K562 (cell line): ENCODE data around the gene SON. TPM values are rescaled to one million over a fixed set of nuclear protein-coding genes. Genes with fewer than 3 reads are reported as not detected.

Experiments used
- HMG20B ChIP-seq: fragments of 250-450 bp; sonication (Bioruptor Pico); IDR thresholded peaks from 2 replicates; pipeline ENCODE4 v1.5.0; 2021; ENCODE audit warnings: mild to moderate bottlenecking
- LARP7 ChIP-seq: fragments of 450-650 bp; IDR thresholded peaks from 2 replicates; pipeline ENCODE4 v1.6.1; 2016
- MCM7 ChIP-seq, 2 experiments: fragments of 450-650 bp; IDR thresholded peaks; 2 replicates each; pipeline ENCODE4 v1.6.1; 2016 to 2018
- MTA3 ChIP-seq: fragments of 450-650 bp; formaldehyde crosslinking; IDR thresholded peaks from 2 replicates; pipeline ENCODE4 v1.6.1; 2017; ENCODE audit warnings: mild to moderate bottlenecking, borderline replicate concordance
- PHF8 ChIP-seq: fragments of 200-600 bp; sonication (generic); IDR thresholded peaks from 2 replicates; pipeline ENCODE4 v1.6.1; 2012; ENCODE audit warnings: mixed run types, mild to moderate bottlenecking, inconsistent platforms, low read length, moderate library complexity, borderline replicate concordance
- POLR2A ChIP-seq: fragments of 450-650 bp; conservative IDR thresholded peaks from 2 replicates; pipeline ENCODE4 v1.6.1; 2016
- RBM25 ChIP-seq: fragments of 200-400 bp; formaldehyde crosslinking; IDR thresholded peaks from 2 replicates; pipeline ENCODE4 v1.6.1; 2018; ENCODE audit warnings: low read length, low read depth, moderate library complexity; ENCODE audit not compliant: severe bottlenecking
- SAFB ChIP-seq: fragments of 200-400 bp; formaldehyde crosslinking; IDR thresholded peaks from 2 replicates; pipeline ENCODE4 v1.6.1; 2017; ENCODE audit warnings: low read depth, low read length, borderline replicate concordance
- STAT5B ChIP-seq: fragments of 250-450 bp; sonication (Bioruptor Pico); IDR thresholded peaks from 2 replicates; pipeline ENCODE4 v1.8.0; 2021; ENCODE audit warnings: mild to moderate bottlenecking, inconsistent platforms
- TSC22D4 ChIP-seq: fragments of 450-650 bp; IDR thresholded peaks from 2 replicates; pipeline ENCODE4 v1.6.1; 2016; ENCODE audit warnings: missing genetic modification characterization, missing biosample characterization, control low read depth
- UBTF ChIP-seq, 2 experiments: IDR thresholded peaks; 2 replicates each; pipeline ENCODE4 v1.6.1; 2012; ENCODE audit warnings: improper control_type of control experiment in 2 of 2, low read depth in 2 of 2, low read length in 2 of 2, borderline replicate concordance in 1 of 2
- XRCC4 ChIP-seq: IDR thresholded peaks from one replicate; pipeline ENCODE4 v1.6.1; 2011; ENCODE audit not compliant: insufficient read depth, insufficient read length; ENCODE audit errors: extremely low read depth
- ZBTB9 ChIP-seq: fragments of 450-650 bp; formaldehyde crosslinking; IDR thresholded peaks from 2 replicates; pipeline ENCODE4 v1.4.0; 2020; ENCODE audit warnings: mild to moderate bottlenecking, moderate library complexity
- ZKSCAN3 ChIP-seq: fragments of 250-450 bp; sonication (Bioruptor Pico); IDR thresholded peaks from 2 replicates; pipeline ENCODE4 v1.4.0; 2020
- ZNF589 ChIP-seq: fragments of 200-800 bp; sonication (Bioruptor generic); IDR thresholded peaks from 2 replicates; pipeline ENCODE4 v1.6.1; 2016; ENCODE audit warnings: low read depth, missing genetic modification characterization, missing compliant biosample characterization
- ZNF699 ChIP-seq: fragments of 250-450 bp; sonication (Bioruptor Pico); IDR thresholded peaks from 2 replicates; pipeline ENCODE4 v1.8.0; 2021; ENCODE audit warnings: mild to moderate bottlenecking, moderate library complexity; ENCODE audit not compliant: insufficient replicate concordance
- polyA plus RNA-seq, 8 experiments: library from polyadenylated mRNA; depleted of rRNA in 4 of 8; stranded (reverse) in 5 of 8; unstranded in 3 of 8; fragments of >200 nt; fragmentation: Nextera tagmentation in 2 of 8; fragmentation: Illumina TruSeq in 1 of 8; extraction: Ambion mirVana in 2 of 8; extraction: Trizol in 1 of 8; gene quantifications; 2 replicates each; pipeline versions ENCODE4 v1.2.1 to v1.2.3, GENCODE V29; 2011 to 2014; ENCODE audit warnings: inconsistent platforms in 1 of 8, missing spikeins in 1 of 8
- total RNA-seq, 7 experiments: library from RNA; depleted of rRNA in 6 of 7; stranded (reverse); fragments of >200 nt in 6 of 7; fragmentation: Illumina TruSeq in 2 of 7; extraction: Trizol in 2 of 7; gene quantifications; 2 replicates each; pipeline versions ENCODE4 v1.2.1 to v1.2.3, GENCODE V29; 2011 to 2021; ENCODE audit warnings: low replicate concordance in 1 of 7

The SON gene
- total and polyA plus RNA-seq, 9 of the 15 experiments (the other 6 are each of a cell fraction or from before 2014, with no cell fraction given), result 105 to 742 (median 187) TPM

- TF ChIP-seq UBTF (IDR thresholded peaks at IDR 0.05; ENCODE audit: borderline replicate concordance in 1 of 2, low read depth in 2 of 2, low read length in 2 of 2) (peak; percentile 53 to 76; a peak in 1 of 4 replicates), TSC22D4 (tag) (no peak), PHF8 (peak; percentile 88), MCM7 (IDR thresholded peaks at IDR 0.05) (no peak), ZNF589 (0 out of 2 replicates have a peak, but pooled peaks have one; percentile 67), ZBTB9 (0 out of 2 replicates have a peak, but pooled peaks have one; percentile 15), STAT5B (CRISPR knock-in tag) (no peak), XRCC4 (no peak), MTA3 (peak; percentile 78), RBM25 (no peak), ZKSCAN3 (CRISPR knock-in tag) (no peak), POLR2A (peak; percentile 97), ZNF699 (CRISPR knock-in tag) (no peak), LARP7 (peak; percentile 57; the same call in 1 of the 2 replicates), SAFB (no peak), HMG20B (CRISPR knock-in tag) (no peak)
Measured at GRCh38 chr21:33541756-33542639, 840 bp upstream of the SON start, which contains the start of gene GART (continued).
